Activated T-cell treated with anti-CD3 and anti-CD28 coated beads, Interleukin-2, amount 50 U/mL, for 1 hour (primary cell): Measurements from ENCODE around the gene ITGA8.
"Not testable (repeated sequence)": the region's sequence is repeated elsewhere in the genome, so short reads cannot be mapped to it uniquely, and the experiment has no call there.

ENCODE experiments used
- DNase-seq: peaks from one replicate; pipeline ENCODE4 v3.0.0-alpha.2; 2020

Gene ITGA8

GRCh38 chr10:15605740-15606369 is 113.9 kb downstream of the ITGA8 start:
- no peak for DNase-seq

- DNase-seq: no peak
Observed at GRCh38 chr10:15603446-15604011, 116.2 kb downstream of the ITGA8 start.

GRCh38 chr10:15601819-15602218 is 117.9 kb downstream of the ITGA8 start:
- DNase-seq: no peak

GRCh38 chr10:15595260-15595659 is 124.5 kb downstream of the ITGA8 start:
- no peak for DNase-seq

- no peak for DNase-seq
Observed at GRCh38 chr10:15591937-15592336, 127.8 kb downstream of the ITGA8 start.

- no peak for DNase-seq
Observed at GRCh38 chr10:15591431-15591830, 128.3 kb downstream of the ITGA8 start.

GRCh38 chr10:15588635-15589508 is 130.8 kb downstream of the ITGA8 start:
- DNase-seq: no peak

GRCh38 chr10:15588151-15588550 is 131.6 kb downstream of the ITGA8 start:
- DNase-seq: no peak

- DNase-seq: no peak
Observed at GRCh38 chr10:15587271-15587670, 132.5 kb downstream of the ITGA8 start.

GRCh38 chr10:15585303-15585715 is 134.4 kb downstream of the ITGA8 start:
- DNase-seq: no peak

- DNase-seq: not testable (repeated sequence)
Observed at GRCh38 chr10:15582972-15583371, 136.8 kb downstream of the ITGA8 start.

GRCh38 chr10:15579605-15580004 is 140.1 kb downstream of the ITGA8 start:
- DNase-seq: no peak

- no peak for DNase-seq
Observed at GRCh38 chr10:15572531-15573045, 147.1 kb downstream of the ITGA8 start.

GRCh38 chr10:15571575-15571974 is 148.1 kb downstream of the ITGA8 start:
- DNase-seq: no peak

- DNase-seq: no peak
Observed at GRCh38 chr10:15570738-15571339, 148.9 kb downstream of the ITGA8 start.

- no peak for DNase-seq
Observed at GRCh38 chr10:15567952-15568351, 151.8 kb downstream of the ITGA8 start.

GRCh38 chr10:15563246-15563645 is 156.5 kb downstream of the ITGA8 start:
- no peak for DNase-seq

- no peak for DNase-seq
Observed at GRCh38 chr10:15562578-15562977, 157.1 kb downstream of the ITGA8 start.

GRCh38 chr10:15562116-15562515 is 157.6 kb downstream of the ITGA8 start:
- DNase-seq: no peak

GRCh38 chr10:15558136-15558535 is 161.6 kb downstream of the ITGA8 start:
- DNase-seq: no peak

GRCh38 chr10:15557168-15557567 is 162.6 kb downstream of the ITGA8 start:
- DNase-seq: not testable (repeated sequence)

- DNase-seq: no peak
Observed at GRCh38 chr10:15550950-15551349, 168.8 kb downstream of the ITGA8 start.

- DNase-seq: no peak
Observed at GRCh38 chr10:15548331-15548730, 171.4 kb downstream of the ITGA8 start.
